IMR-90 (cell line): ENCODE data around the gene RBFOX2. TPM values are rescaled to one million over a fixed set of nuclear protein-coding genes. Genes with fewer than 3 reads are reported as not detected.

Experiments used
- ATAC-seq: fragments of 200-7000 bp; cut with Tn5 transposase; 2 replicates; pipeline ENCODE4 v1.9.1; 2020; ENCODE audit warnings: low read depth, mild to moderate bottlenecking, moderate library complexity
- BruUV-seq: library from RNA; stranded (reverse); fragments of 400-500 nt; replicated peaks from 2 replicates; lab custom pipeline; 2021; lab: Mats Ljungman, UMichigan
- CTCF ChIA-PET: fragments of 300-600 bp; formaldehyde crosslinking; extraction: SDS; loops from one replicate; lab custom pipeline; 2021; ENCODE audit warnings: antibody characterized with exemption; lab: Yijun Ruan, JAX
- POLR2A ChIA-PET: fragments of 300-600 bp; sonication (Branson Sonifier 250); formaldehyde crosslinking; loops from one replicate; lab custom pipeline; 2022; ENCODE audit warnings: antibody characterized with exemption; ENCODE audit not compliant: unreplicated experiment; lab: Charles Lee
- DNase-seq: peaks from one replicate; pipeline ENCODE4 v3.0.0; 2013
- H2AFZ ChIP-seq: replicated peaks from 2 replicates; pipeline ENCODE3; 2013; ENCODE audit warnings: low read length, mild to moderate bottlenecking; ENCODE audit not compliant: poor library complexity
- H2AK5ac ChIP-seq: 2 replicates; pipeline ENCODE4 v1.6.1; 2013; ENCODE audit warnings: low read depth, low read length, inconsistent platforms
- H2AK9ac ChIP-seq: replicated peaks from 2 replicates; pipeline ENCODE3; 2013; ENCODE audit warnings: mild to moderate bottlenecking, low read depth, low read length, moderate library complexity; ENCODE audit not compliant: poor library complexity
- H2BK120ac ChIP-seq: 2 replicates; pipeline ENCODE4 v1.6.1; 2013; ENCODE audit warnings: low read depth, low read length, inconsistent platforms
- H2BK15ac ChIP-seq: 3 replicates; pipeline ENCODE4 v1.6.1; 2013; ENCODE audit warnings: low read depth, low read length, inconsistent platforms
- H2BK20ac ChIP-seq: 2 replicates; pipeline ENCODE4 v1.6.1; 2013; ENCODE audit warnings: low read depth, mild to moderate bottlenecking, inconsistent platforms, low read length, moderate library complexity
- H2BK5ac ChIP-seq: 2 replicates; pipeline ENCODE4 v1.6.1; 2013; ENCODE audit warnings: mild to moderate bottlenecking, low read depth, low read length, inconsistent platforms; ENCODE audit not compliant: poor library complexity, severe bottlenecking
- H3K14ac ChIP-seq: replicated peaks from 2 replicates; pipeline ENCODE4 v1.6.1; 2013; ENCODE audit warnings: low read depth, low read length, inconsistent platforms
- H3K18ac ChIP-seq: 2 replicates; pipeline ENCODE4 v1.6.1; 2013; ENCODE audit warnings: low read depth, low read length, control low read depth
- H3K23ac ChIP-seq: 2 replicates; pipeline ENCODE4 v1.6.1; 2013; ENCODE audit warnings: low read depth, low read length, inconsistent platforms
- H3K27ac ChIP-seq: 2 replicates; pipeline ENCODE4 v1.5.1; 2013; ENCODE audit warnings: mild to moderate bottlenecking, control low read depth, low read length; ENCODE audit not compliant: insufficient read depth
- H3K27me3 ChIP-seq: 2 replicates; pipeline ENCODE4 v1.6.1; 2013; ENCODE audit warnings: low read length; ENCODE audit not compliant: control insufficient read depth, insufficient read depth
- H3K36me3 ChIP-seq: 2 replicates; pipeline ENCODE4 v1.6.1; 2013; ENCODE audit warnings: low read length, mixed read lengths; ENCODE audit not compliant: control insufficient read depth, insufficient read depth
- H3K4ac ChIP-seq: 2 replicates; pipeline ENCODE4 v1.6.1; 2013; ENCODE audit warnings: low read depth, low read length, inconsistent platforms
- H3K4me1 ChIP-seq: 2 replicates; pipeline ENCODE4 v1.6.1; 2013; ENCODE audit warnings: low read length, mixed read lengths; ENCODE audit not compliant: control insufficient read depth, insufficient read depth
- H3K4me2 ChIP-seq: 2 replicates; pipeline ENCODE4 v1.6.1; 2013; ENCODE audit warnings: low read depth, mild to moderate bottlenecking, control low read depth, low read length, moderate library complexity
- H3K4me3 ChIP-seq: 2 replicates; pipeline ENCODE4 v1.5.1; 2013; ENCODE audit warnings: low read depth, mild to moderate bottlenecking, control low read depth, low read length, moderate library complexity; ENCODE audit not compliant: insufficient read depth
- H3K56ac ChIP-seq: 2 replicates; pipeline ENCODE4 v1.6.1; 2013; ENCODE audit warnings: low read length, inconsistent platforms; ENCODE audit not compliant: insufficient read depth; ENCODE audit errors: extremely low read depth
- H3K79me1 ChIP-seq, 2 experiments: 2 replicates each; pipeline ENCODE4 v1.6.1; 2013; ENCODE audit warnings: low read length in 2 of 2, inconsistent platforms in 1 of 2, low read depth in 1 of 2
- H3K9ac ChIP-seq: 2 replicates; pipeline ENCODE4 v1.6.1; 2013; ENCODE audit warnings: low read depth, low read length, control low read depth
- H3K9me1 ChIP-seq: 2 replicates; pipeline ENCODE4 v1.6.1; 2013; ENCODE audit warnings: low read length, inconsistent platforms; ENCODE audit not compliant: insufficient read depth
- H3K9me3 ChIP-seq: 2 replicates; pipeline ENCODE4 v1.6.1; 2013; ENCODE audit warnings: low read length; ENCODE audit not compliant: control insufficient read depth, insufficient read depth
- H4K20me1 ChIP-seq: 2 replicates; pipeline ENCODE4 v1.6.1; 2013; ENCODE audit warnings: low read length, inconsistent platforms; ENCODE audit not compliant: insufficient read depth
- H4K5ac ChIP-seq: 2 replicates; pipeline ENCODE4 v1.6.1; 2013; ENCODE audit warnings: mild to moderate bottlenecking, low read depth, low read length, control low read depth
- H4K8ac ChIP-seq, 2 experiments: 2 replicates each; pipeline ENCODE4 v1.6.1; 2013; ENCODE audit warnings: low read depth in 2 of 2, low read length in 2 of 2, control low read depth in 1 of 2, inconsistent platforms in 1 of 2
- H4K91ac ChIP-seq: 2 replicates; pipeline ENCODE4 v1.6.1; 2013; ENCODE audit warnings: low read depth, low read length, inconsistent platforms; ENCODE audit not compliant: insufficient read depth
- BHLHE40 ChIP-seq: fragments of 150-350 bp; IDR thresholded peaks from 2 replicates; pipeline ENCODE4 v1.6.1; 2016; ENCODE audit warnings: mild to moderate bottlenecking, low read depth, low read length
- CEBPB ChIP-seq: IDR thresholded peaks from 2 replicates; pipeline ENCODE4 v1.6.1; 2012; ENCODE audit warnings: low read depth, low read length, improper control_type of control experiment
- CHD1 ChIP-seq: IDR thresholded peaks from 2 replicates; pipeline ENCODE4 v1.6.1; 2012; ENCODE audit warnings: low read depth, low read length, improper control_type of control experiment
- ELK1 ChIP-seq: fragments of 150-350 bp; IDR thresholded peaks from 2 replicates; pipeline ENCODE4 v1.6.1; 2016; ENCODE audit warnings: low read depth, mild to moderate bottlenecking, low read length, moderate library complexity, borderline replicate concordance
- MAFK ChIP-seq: IDR thresholded peaks from 2 replicates; pipeline ENCODE4 v1.6.1; 2012; ENCODE audit warnings: low read depth, low read length, improper control_type of control experiment
- MAZ ChIP-seq: IDR thresholded peaks from 2 replicates; pipeline ENCODE4 v1.6.1; 2012; ENCODE audit warnings: low read depth, mild to moderate bottlenecking, low read length, improper control_type of control experiment, moderate library complexity, borderline replicate concordance
- MXI1 ChIP-seq: IDR thresholded peaks from 2 replicates; pipeline ENCODE4 v1.6.1; 2012; ENCODE audit warnings: low read depth, mild to moderate bottlenecking, low read length, moderate library complexity, borderline replicate concordance
- NFE2L2 ChIP-seq: fragments of 150-350 bp; IDR thresholded peaks from 2 replicates; pipeline ENCODE4 v1.6.1; 2016; ENCODE audit warnings: low read depth, mild to moderate bottlenecking, low read length
- POLR2A ChIP-seq: IDR thresholded peaks from 2 replicates; pipeline ENCODE4 v1.6.1; 2012; ENCODE audit warnings: mild to moderate bottlenecking, low read depth, low read length
- RAD21 ChIP-seq: IDR thresholded peaks from 2 replicates; pipeline ENCODE4 v1.6.1; 2012; ENCODE audit warnings: low read length, improper control_type of control experiment
- RCOR1 ChIP-seq: IDR thresholded peaks from 2 replicates; pipeline ENCODE4 v1.6.1; 2012; ENCODE audit warnings: mild to moderate bottlenecking, low read length, improper control_type of control experiment; ENCODE audit not compliant: insufficient replicate concordance
- USF2 ChIP-seq: fragments of 150-350 bp; IDR thresholded peaks from 2 replicates; pipeline ENCODE4 v1.6.1; 2017; ENCODE audit warnings: mild to moderate bottlenecking, antibody characterized with exemption, low read length, low read depth
- WGBS, 2 experiments: methylation state at CpG; one replicate each; pipeline versions ENCODE4 v1.1.5 to v1.1.7; 2013; ENCODE audit warnings: missing lambda C conversion rate in 2 of 2; ENCODE audit not compliant: insufficient read length in 1 of 2; ENCODE audit errors: extremely low coverage in 2 of 2; 5-methylcytosine and 5-hydroxymethylcytosine counted together
- dilution Hi-C: fragments of 300-500 bp; cut with HindIII; formaldehyde crosslinking; loops from one replicate; pipeline ENCODE4 v1.14.3; 2018; ENCODE audit warnings: low sequenced_read_pairs; ENCODE audit not compliant: unreplicated experiment
- in situ Hi-C: fragments of 300-500 bp; cut with MboI; formaldehyde crosslinking; loops from 3 replicates; pipeline ENCODE4 v1.14.3; 2019; ENCODE audit warnings: low sequenced_read_pairs, inconsistent platforms, mixed read lengths
- intact Hi-C: fragments of 100-400 bp; cut with micrococcal nuclease; formaldehyde crosslinking; loops from 2 replicates; pipeline ENCODE4 v1.10.0; 2022
- polyA plus RNA-seq, 3 experiments: library from polyadenylated mRNA; depleted of rRNA; stranded (reverse); fragments of >200 nt; gene quantifications; 2 replicates each; pipeline ENCODE4 v1.2.3, GENCODE V29; 2012; ENCODE audit warnings: low replicate concordance in 1 of 3
- total RNA-seq: library from RNA; depleted of rRNA; stranded (reverse); fragments of >200 nt; gene quantifications from 2 replicates; pipeline ENCODE4 v1.2.3, GENCODE V29; 2012

Gene RBFOX2
- total and polyA plus RNA-seq, 2 of the 4 experiments (the other 2 are of a cell fraction) = 146 to 178 TPM

GRCh38 chr22:35732116-35732515 is 296.5 kb downstream of the RBFOX2 start:
- Histone ChIP-seq H2BK15ac (no peak overlapping the region), H4K8ac (no peak overlapping the region), H3K4ac (no peak overlapping the region), H4K20me1 (no peaks in the 10 kb centered on the region), H2AK5ac (no peak overlapping the region), H3K36me3 (peaks cover 10% of the 10 kb centered on the region), H3K14ac (no peak overlapping the region), H3K9me3 (no peaks in the 10 kb centered on the region), H2BK5ac (no peak overlapping the region), H3K9me1 (peaks cover 7% of the 10 kb centered on the region), H3K27me3 (no peaks in the 10 kb centered on the region), H4K91ac (no peak overlapping the region), H3K18ac (no peak overlapping the region), H3K79me1 (no peaks in the 10 kb centered on the region), H3K56ac (no peak overlapping the region), H3K4me3 (no peak overlapping the region), H3K4me2 (no peak overlapping the region), H4K5ac (no peak overlapping the region), H2BK20ac (no peak overlapping the region), H2AFZ (no peak overlapping the region), H2AK9ac (no peak overlapping the region), H3K27ac (no peak overlapping the region), H3K9ac (no peak overlapping the region), H3K23ac (no peak overlapping the region), H3K4me1 (no peaks in the 10 kb centered on the region), H2BK120ac (no peak overlapping the region)
- POLR2A ChIA-PET = no interaction called here
- WGBS, 2 experiments = 98% methylated on average over 5 of the region's 9 CpGs; no CpG with 5 or more reads in 1 of the 2 experiments
- TF ChIP-seq ELK1 = no peak
- no peak for TF ChIP-seq CEBPB
- TF ChIP-seq MAZ = no peak
- TF ChIP-seq POLR2A = no peak
- no peak for TF ChIP-seq MAFK
- TF ChIP-seq RCOR1 = no peak
- TF ChIP-seq RAD21 = no peak
- no peak for TF ChIP-seq BHLHE40
- no peak for TF ChIP-seq NFE2L2
- TF ChIP-seq CHD1 = no peak
- TF ChIP-seq MXI1 = no peak
- TF ChIP-seq USF2 = no peak
- no TSS peak for BruUV-seq
- CTCF ChIA-PET = no interaction called here
- dilution Hi-C loops = no loop called here
- intact Hi-C loops = no loop called here
- DNase-seq = no peak
- ATAC-seq = no peak
- in situ Hi-C loops = no loop called here
